WTC11 (cell line): ENCODE results near the gene SGCD. TPM values are rescaled to one million over a fixed set of nuclear protein-coding genes. Genes with fewer than 3 reads are reported as not detected.

Experiments used
- ATAC-seq: fragments of 200-7000 bp; cut with Tn5 transposase; 2 replicates; pipeline ENCODE4 v1.10.0; 2021; ENCODE audit warnings: mild to moderate bottlenecking, moderate library complexity
- CTCF ChIA-PET: fragments of 300-600 bp; sonication (Branson Sonifier 250); formaldehyde crosslinking; loops from one replicate; lab custom pipeline; 2021; ENCODE audit warnings: antibody characterized with exemption; lab: Charles Lee
- POLR2A ChIA-PET: fragments of 350-600 bp; sonication (Branson Sonifier 250); formaldehyde crosslinking; loops from one replicate; lab custom pipeline; 2021; ENCODE audit warnings: antibody characterized with exemption; lab: Charles Lee
- DNase-seq: peaks from one replicate; pipeline ENCODE4 v3.0.0; 2021; ENCODE audit warnings: low spot score
- H3K27ac Mint-ChIP-seq: 2 replicates; pipeline ENCODE4 v1.8.0; 2021; ENCODE audit warnings: mixed read lengths
- H3K27me3 Mint-ChIP-seq: 2 replicates; pipeline ENCODE4 v1.8.0; 2021; ENCODE audit warnings: low read depth, mild to moderate bottlenecking, moderate library complexity, mixed read lengths
- H3K36me3 Mint-ChIP-seq: 2 replicates; pipeline ENCODE4 v1.8.0; 2021; ENCODE audit warnings: mixed read lengths
- H3K4me1 Mint-ChIP-seq: 2 replicates; pipeline ENCODE4 v1.8.0; 2022; ENCODE audit warnings: mixed read lengths
- H3K4me3 Mint-ChIP-seq: 2 replicates; pipeline ENCODE4 v1.8.0; 2021; ENCODE audit warnings: mild to moderate bottlenecking, moderate library complexity, mixed read lengths
- H3K9me3 Mint-ChIP-seq: 2 replicates; pipeline ENCODE4 v1.8.0; 2021; ENCODE audit warnings: mixed read lengths
- AFF4 ChIP-seq: sonication (generic); formaldehyde crosslinking; IDR thresholded peaks from 2 replicates; pipeline ENCODE4 v1.8.1; 2023; ENCODE audit warnings: mild to moderate bottlenecking, missing genetic modification reagents, borderline replicate concordance
- ELF4 ChIP-seq: sonication (generic); formaldehyde crosslinking; IDR thresholded peaks from 2 replicates; pipeline ENCODE4 v1.8.1; 2022; ENCODE audit warnings: low read depth, mild to moderate bottlenecking, moderate library complexity, missing genetic modification reagents
- ERG ChIP-seq: fragments of 250-450 bp; sonication (Bioruptor Pico); IDR thresholded peaks from 2 replicates; pipeline ENCODE4 v1.8.0; 2021; ENCODE audit warnings: mild to moderate bottlenecking
- ETV6 ChIP-seq: sonication (generic); formaldehyde crosslinking; IDR thresholded peaks from 2 replicates; pipeline ENCODE4 v1.8.1; 2022; ENCODE audit warnings: mild to moderate bottlenecking, missing genetic modification reagents
- FOXP1 ChIP-seq: sonication (generic); formaldehyde crosslinking; IDR thresholded peaks from 2 replicates; pipeline ENCODE4 v1.8.0; 2022; ENCODE audit warnings: missing genetic modification reagents, mild to moderate bottlenecking, moderate library complexity, borderline replicate concordance
- GTF2I ChIP-seq: fragments of 250-450 bp; sonication (Bioruptor Pico); conservative IDR thresholded peaks from 2 replicates; pipeline ENCODE4 v1.4.0; 2021; ENCODE audit warnings: mild to moderate bottlenecking
- IRF2 ChIP-seq: sonication (generic); formaldehyde crosslinking; IDR thresholded peaks from 2 replicates; pipeline ENCODE4 v1.8.0; 2022; ENCODE audit warnings: low read depth, missing genetic modification reagents, borderline replicate concordance
- NR1H2 ChIP-seq: sonication (generic); formaldehyde crosslinking; IDR thresholded peaks from 2 replicates; pipeline ENCODE4 v1.9.0; 2021; ENCODE audit warnings: mild to moderate bottlenecking, moderate library complexity, missing genetic modification reagents
- NR2C2 ChIP-seq: sonication (generic); formaldehyde crosslinking; IDR thresholded peaks from 2 replicates; pipeline ENCODE4 v1.8.0; 2022; ENCODE audit warnings: mild to moderate bottlenecking, missing genetic modification reagents
- SOX15 ChIP-seq: fragments of 250-450 bp; sonication (Bioruptor Pico); IDR thresholded peaks from 2 replicates; pipeline ENCODE4 v1.9.0; 2021; ENCODE audit warnings: mild to moderate bottlenecking
- SP1 ChIP-seq: sonication (generic); formaldehyde crosslinking; conservative IDR thresholded peaks from 2 replicates; pipeline ENCODE4 v1.8.1; 2022; ENCODE audit warnings: missing genetic modification reagents
- TCF7 ChIP-seq: sonication (generic); formaldehyde crosslinking; IDR thresholded peaks from 2 replicates; pipeline ENCODE4 v1.8.0; 2022; ENCODE audit warnings: mild to moderate bottlenecking, low read depth, missing genetic modification reagents, moderate library complexity
- ZNF396 ChIP-seq: fragments of 250-450 bp; sonication (Bioruptor Pico); IDR thresholded peaks from 2 replicates; pipeline ENCODE4 v1.8.0; 2021; ENCODE audit warnings: mild to moderate bottlenecking, moderate library complexity, borderline replicate concordance
- ZNF423 ChIP-seq: fragments of 250-450 bp; sonication (Bioruptor Pico); IDR thresholded peaks from 2 replicates; pipeline ENCODE4 v2.1.2; 2022; ENCODE audit warnings: mild to moderate bottlenecking, moderate library complexity
- total RNA-seq: library from RNA; stranded (reverse); gene quantifications from 3 replicates; pipeline ENCODE4 v1.2.3, GENCODE V29; 2021
- TF ChIP-seq, protein P1 (sequence below): sonication (generic); formaldehyde crosslinking; IDR thresholded peaks from 2 replicates; pipeline ENCODE4 v1.8.1; 2022; ENCODE audit warnings: mild to moderate bottlenecking, moderate library complexity, missing genetic modification reagents
- TF ChIP-seq, protein P2 (sequence below): fragments of 200-600 bp; IDR thresholded peaks from 2 replicates; pipeline ENCODE4 v1.8.0; 2022; ENCODE audit warnings: antibody characterized with exemption
- TF ChIP-seq, protein P3 (sequence below): sonication (generic); formaldehyde crosslinking; IDR thresholded peaks from 2 replicates; pipeline ENCODE4 v1.8.1; 2023; ENCODE audit warnings: mild to moderate bottlenecking, missing genetic modification reagents, moderate library complexity
- TF ChIP-seq, protein P4 (sequence below): sonication (generic); formaldehyde crosslinking; IDR thresholded peaks from 2 replicates; pipeline ENCODE4 v1.8.0; 2022; ENCODE audit warnings: mild to moderate bottlenecking, missing genetic modification reagents
- TF ChIP-seq, protein P5 (sequence below): sonication (generic); formaldehyde crosslinking; IDR thresholded peaks from 2 replicates; pipeline ENCODE4 v1.8.1; 2022; ENCODE audit warnings: missing genetic modification reagents, borderline replicate concordance
- TF ChIP-seq, protein P6 (sequence below): sonication (generic); formaldehyde crosslinking; IDR thresholded peaks from 2 replicates; pipeline ENCODE4 v1.8.0; 2022; ENCODE audit warnings: mild to moderate bottlenecking, missing genetic modification reagents

SGCD gene
- total RNA-seq, 1 experiment from 2014 or later = 0.33 TPM

DNA sequence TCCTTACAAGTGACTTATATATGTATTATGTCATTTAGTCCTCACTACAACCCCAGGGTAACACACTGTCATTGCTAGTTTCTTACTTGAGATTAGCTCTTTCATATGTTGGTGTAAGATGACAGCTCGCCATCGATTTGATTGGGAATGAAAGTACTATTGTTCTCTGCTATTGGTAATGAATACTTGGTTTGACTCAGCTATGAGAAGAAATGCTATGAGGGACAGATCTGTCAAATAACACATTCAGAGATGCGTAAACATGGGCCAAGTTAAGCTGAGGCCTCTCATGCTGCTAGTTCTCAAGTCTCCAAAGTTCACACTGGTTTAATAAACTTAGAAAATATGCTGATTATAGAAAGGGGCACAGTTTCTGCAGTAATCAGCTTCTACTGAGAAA, 142.7 kb downstream of the SGCD start (continued):
- no peak for TF ChIP-seq TCF7 (CRISPR knock-in tag)

DNA sequence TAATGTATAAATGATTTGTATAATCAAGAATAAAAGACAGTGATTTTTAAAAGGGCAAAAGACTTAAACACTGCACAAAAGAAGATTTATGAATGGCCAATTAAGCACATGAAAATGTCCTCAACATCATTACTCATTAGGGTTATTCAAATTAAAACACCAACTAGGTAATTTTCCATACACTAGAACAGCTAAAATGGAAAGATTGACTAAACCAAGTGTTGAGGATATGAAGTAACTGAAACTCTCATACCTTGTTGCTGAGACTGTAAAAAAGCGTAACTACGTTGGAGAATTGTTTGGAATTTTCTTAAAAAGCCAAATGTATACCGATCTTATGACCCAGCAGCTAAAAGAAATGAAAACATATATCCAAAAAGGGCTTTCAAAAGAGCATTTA, 144.9 kb downstream of the SGCD start:
- peaks cover 10% of the 10 kb centered on the region for H3K4me1 Mint-ChIP-seq
- no peaks in the 10 kb centered on the region for H3K9me3 Mint-ChIP-seq
- DNase-seq = no peak
- H3K27ac Mint-ChIP-seq = no peak overlapping the region
- ATAC-seq = no peak
- H3K27me3 Mint-ChIP-seq = no peaks in the 10 kb centered on the region
- TF ChIP-seq, protein P1, sequence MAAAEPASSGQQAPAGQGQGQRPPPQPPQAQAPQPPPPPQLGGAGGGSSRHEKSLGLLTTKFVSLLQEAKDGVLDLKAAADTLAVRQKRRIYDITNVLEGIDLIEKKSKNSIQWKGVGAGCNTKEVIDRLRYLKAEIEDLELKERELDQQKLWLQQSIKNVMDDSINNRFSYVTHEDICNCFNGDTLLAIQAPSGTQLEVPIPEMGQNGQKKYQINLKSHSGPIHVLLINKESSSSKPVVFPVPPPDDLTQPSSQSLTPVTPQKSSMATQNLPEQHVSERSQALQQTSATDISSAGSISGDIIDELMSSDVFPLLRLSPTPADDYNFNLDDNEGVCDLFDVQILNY (CRISPR knock-in tag) = no peak
- TF ChIP-seq, protein P2, sequence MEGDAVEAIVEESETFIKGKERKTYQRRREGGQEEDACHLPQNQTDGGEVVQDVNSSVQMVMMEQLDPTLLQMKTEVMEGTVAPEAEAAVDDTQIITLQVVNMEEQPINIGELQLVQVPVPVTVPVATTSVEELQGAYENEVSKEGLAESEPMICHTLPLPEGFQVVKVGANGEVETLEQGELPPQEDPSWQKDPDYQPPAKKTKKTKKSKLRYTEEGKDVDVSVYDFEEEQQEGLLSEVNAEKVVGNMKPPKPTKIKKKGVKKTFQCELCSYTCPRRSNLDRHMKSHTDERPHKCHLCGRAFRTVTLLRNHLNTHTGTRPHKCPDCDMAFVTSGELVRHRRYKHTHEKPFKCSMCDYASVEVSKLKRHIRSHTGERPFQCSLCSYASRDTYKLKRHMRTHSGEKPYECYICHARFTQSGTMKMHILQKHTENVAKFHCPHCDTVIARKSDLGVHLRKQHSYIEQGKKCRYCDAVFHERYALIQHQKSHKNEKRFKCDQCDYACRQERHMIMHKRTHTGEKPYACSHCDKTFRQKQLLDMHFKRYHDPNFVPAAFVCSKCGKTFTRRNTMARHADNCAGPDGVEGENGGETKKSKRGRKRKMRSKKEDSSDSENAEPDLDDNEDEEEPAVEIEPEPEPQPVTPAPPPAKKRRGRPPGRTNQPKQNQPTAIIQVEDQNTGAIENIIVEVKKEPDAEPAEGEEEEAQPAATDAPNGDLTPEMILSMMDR = no peak
- TF ChIP-seq AFF4 (CRISPR knock-in tag) (no peak), ELF4 (CRISPR knock-in tag) (no peak), ETV6 (CRISPR knock-in tag) (no peak), NR1H2 (CRISPR knock-in tag) (no peak), ZNF396 (CRISPR knock-in tag) (no peak), ZNF423 (CRISPR knock-in tag) (no peak), IRF2 (CRISPR knock-in tag) (no peak), SOX15 (CRISPR knock-in tag) (no peak)
- TF ChIP-seq, protein P3, sequence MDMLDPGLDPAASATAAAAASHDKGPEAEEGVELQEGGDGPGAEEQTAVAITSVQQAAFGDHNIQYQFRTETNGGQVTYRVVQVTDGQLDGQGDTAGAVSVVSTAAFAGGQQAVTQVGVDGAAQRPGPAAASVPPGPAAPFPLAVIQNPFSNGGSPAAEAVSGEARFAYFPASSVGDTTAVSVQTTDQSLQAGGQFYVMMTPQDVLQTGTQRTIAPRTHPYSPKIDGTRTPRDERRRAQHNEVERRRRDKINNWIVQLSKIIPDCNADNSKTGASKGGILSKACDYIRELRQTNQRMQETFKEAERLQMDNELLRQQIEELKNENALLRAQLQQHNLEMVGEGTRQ (CRISPR knock-in tag) = no peak
- TF ChIP-seq, protein P4, sequence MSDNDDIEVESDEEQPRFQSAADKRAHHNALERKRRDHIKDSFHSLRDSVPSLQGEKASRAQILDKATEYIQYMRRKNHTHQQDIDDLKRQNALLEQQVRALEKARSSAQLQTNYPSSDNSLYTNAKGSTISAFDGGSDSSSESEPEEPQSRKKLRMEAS (CRISPR knock-in tag) = no peak
- TF ChIP-seq, all 79 proteins: peak for 0
- CTCF ChIA-PET = no interaction called here
- POLR2A ChIA-PET = no interaction called here
- no peak overlapping the region for H3K4me3 Mint-ChIP-seq
- H3K36me3 Mint-ChIP-seq = no peaks in the 10 kb centered on the region

- Mint-ChIP-seq H3K27ac (no peak overlapping the region), H3K4me3 (no peak overlapping the region), H3K9me3 (no peaks in the 10 kb centered on the region), H3K4me1 (peaks cover 10% of the 10 kb centered on the region), H3K27me3 (no peaks in the 10 kb centered on the region), H3K36me3 (no peaks in the 10 kb centered on the region)
- no peak for DNase-seq
- ATAC-seq = no peak
- CTCF ChIA-PET = interaction anchor here (1.5 kb wide), 1 partner anchor 14 kb away, joined by 3 read pairs; no protein-coding TSS in a partner anchor
- TF ChIP-seq, protein P5, sequence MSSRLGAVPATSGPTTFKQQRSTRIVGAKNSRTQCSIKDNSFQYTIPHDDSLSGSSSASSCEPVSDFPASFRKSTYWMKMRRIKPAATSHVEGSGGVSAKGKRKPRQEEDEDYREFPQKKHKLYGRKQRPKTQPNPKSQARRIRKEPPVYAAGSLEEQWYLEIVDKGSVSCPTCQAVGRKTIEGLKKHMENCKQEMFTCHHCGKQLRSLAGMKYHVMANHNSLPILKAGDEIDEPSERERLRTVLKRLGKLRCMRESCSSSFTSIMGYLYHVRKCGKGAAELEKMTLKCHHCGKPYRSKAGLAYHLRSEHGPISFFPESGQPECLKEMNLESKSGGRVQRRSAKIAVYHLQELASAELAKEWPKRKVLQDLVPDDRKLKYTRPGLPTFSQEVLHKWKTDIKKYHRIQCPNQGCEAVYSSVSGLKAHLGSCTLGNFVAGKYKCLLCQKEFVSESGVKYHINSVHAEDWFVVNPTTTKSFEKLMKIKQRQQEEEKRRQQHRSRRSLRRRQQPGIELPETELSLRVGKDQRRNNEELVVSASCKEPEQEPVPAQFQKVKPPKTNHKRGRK = no peak
- no peak for TF ChIP-seq ZNF423 (CRISPR knock-in tag)
- no peak for TF ChIP-seq FOXP1
- TF ChIP-seq SP1 (CRISPR knock-in tag) = no peak
- TF ChIP-seq GTF2I = no peak
- TF ChIP-seq ERG = no peak
- TF ChIP-seq, protein P6, sequence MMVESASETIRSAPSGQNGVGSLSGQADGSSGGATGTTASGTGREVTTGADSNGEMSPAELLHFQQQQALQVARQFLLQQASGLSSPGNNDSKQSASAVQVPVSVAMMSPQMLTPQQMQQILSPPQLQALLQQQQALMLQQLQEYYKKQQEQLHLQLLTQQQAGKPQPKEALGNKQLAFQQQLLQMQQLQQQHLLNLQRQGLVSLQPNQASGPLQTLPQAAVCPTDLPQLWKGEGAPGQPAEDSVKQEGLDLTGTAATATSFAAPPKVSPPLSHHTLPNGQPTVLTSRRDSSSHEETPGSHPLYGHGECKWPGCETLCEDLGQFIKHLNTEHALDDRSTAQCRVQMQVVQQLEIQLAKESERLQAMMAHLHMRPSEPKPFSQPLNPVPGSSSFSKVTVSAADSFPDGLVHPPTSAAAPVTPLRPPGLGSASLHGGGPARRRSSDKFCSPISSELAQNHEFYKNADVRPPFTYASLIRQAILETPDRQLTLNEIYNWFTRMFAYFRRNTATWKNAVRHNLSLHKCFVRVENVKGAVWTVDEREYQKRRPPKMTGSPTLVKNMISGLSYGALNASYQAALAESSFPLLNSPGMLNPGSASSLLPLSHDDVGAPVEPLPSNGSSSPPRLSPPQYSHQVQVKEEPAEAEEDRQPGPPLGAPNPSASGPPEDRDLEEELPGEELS (CRISPR knock-in tag) = no peak
- TF ChIP-seq NR2C2 (CRISPR knock-in tag) = no peak
- POLR2A ChIA-PET = no interaction called here
Observed at GRCh38 chr5:156473269-156473908, 146.4 kb downstream of the SGCD start.
